ENCODE measurements around the gene CMSS1.

CMSS1 gene

DNA sequence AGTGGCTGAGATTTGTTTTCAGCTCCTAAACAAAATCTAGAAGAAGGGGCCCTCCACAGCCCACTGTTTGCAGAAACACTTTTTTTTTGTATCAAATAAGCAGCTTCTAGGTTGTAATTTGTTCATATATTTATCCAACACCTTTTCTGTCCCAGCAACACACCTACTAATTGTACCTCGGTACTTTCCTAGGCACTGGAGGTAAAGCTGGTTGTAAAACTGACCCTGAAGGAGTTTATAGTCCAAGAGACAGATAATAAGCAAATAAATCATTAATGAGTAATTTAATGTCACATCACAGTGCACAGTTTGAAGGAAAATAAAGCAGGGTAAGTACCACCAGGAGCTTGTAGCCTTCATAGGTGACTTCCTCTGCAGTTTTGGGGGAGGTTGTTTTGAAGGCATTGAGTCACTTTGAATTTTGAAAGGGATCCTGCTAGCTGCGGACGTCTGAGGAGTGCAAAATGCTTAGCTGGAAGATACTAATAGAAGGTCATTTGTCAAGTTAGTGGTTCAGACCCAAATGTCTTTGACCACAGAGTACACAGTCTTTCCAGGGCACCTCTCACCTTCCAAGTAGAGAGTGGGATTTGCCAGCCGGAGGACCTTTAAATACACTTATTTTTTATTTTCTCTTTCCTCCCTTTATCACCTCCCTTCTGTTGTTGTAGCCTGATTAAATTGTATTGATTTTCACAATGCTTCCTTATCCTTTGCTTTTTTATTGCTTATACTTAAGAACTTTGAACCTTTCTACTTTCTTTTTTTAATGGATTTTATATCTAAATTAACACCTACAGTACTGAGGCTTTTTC lies 53.8 kb downstream of the CMSS1 start:
- TF ChIP-seq, protein P1, sequence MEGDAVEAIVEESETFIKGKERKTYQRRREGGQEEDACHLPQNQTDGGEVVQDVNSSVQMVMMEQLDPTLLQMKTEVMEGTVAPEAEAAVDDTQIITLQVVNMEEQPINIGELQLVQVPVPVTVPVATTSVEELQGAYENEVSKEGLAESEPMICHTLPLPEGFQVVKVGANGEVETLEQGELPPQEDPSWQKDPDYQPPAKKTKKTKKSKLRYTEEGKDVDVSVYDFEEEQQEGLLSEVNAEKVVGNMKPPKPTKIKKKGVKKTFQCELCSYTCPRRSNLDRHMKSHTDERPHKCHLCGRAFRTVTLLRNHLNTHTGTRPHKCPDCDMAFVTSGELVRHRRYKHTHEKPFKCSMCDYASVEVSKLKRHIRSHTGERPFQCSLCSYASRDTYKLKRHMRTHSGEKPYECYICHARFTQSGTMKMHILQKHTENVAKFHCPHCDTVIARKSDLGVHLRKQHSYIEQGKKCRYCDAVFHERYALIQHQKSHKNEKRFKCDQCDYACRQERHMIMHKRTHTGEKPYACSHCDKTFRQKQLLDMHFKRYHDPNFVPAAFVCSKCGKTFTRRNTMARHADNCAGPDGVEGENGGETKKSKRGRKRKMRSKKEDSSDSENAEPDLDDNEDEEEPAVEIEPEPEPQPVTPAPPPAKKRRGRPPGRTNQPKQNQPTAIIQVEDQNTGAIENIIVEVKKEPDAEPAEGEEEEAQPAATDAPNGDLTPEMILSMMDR (IDR thresholded peaks at IDR 0.05), result no peak
- H3K27ac ChIP-seq, result peak overlapping the region; percentile 95 to 98
- no peak for DNase-seq (ENCODE audit: low spot score)
- peak overlapping the region; percentile 78 for H3K4me3 ChIP-seq

DNA sequence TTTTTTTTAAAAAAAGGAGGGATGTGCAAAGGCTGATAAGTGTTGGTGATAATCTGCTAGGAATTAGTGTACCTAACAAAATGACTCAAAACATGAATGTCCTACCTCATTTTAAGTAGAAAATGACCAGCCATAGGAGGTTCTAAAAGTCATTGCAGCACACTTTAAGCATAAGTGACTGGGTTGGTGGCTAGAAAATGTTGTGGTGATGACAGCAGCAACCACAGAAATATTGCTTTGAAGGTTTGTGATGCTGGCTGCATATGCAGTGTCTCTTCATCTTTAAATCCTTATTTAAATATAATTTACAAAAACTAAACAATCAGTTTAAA lies 55.2 kb downstream of the CMSS1 start:
- no peak for DNase-seq (ENCODE audit: low spot score)
- Histone ChIP-seq H3K27ac (peak overlapping the region; percentile 95 to 98), H3K4me3 (peak overlapping the region; percentile 78)
- TF ChIP-seq, protein P1 (IDR thresholded peaks at IDR 0.05), result no peak

DNA sequence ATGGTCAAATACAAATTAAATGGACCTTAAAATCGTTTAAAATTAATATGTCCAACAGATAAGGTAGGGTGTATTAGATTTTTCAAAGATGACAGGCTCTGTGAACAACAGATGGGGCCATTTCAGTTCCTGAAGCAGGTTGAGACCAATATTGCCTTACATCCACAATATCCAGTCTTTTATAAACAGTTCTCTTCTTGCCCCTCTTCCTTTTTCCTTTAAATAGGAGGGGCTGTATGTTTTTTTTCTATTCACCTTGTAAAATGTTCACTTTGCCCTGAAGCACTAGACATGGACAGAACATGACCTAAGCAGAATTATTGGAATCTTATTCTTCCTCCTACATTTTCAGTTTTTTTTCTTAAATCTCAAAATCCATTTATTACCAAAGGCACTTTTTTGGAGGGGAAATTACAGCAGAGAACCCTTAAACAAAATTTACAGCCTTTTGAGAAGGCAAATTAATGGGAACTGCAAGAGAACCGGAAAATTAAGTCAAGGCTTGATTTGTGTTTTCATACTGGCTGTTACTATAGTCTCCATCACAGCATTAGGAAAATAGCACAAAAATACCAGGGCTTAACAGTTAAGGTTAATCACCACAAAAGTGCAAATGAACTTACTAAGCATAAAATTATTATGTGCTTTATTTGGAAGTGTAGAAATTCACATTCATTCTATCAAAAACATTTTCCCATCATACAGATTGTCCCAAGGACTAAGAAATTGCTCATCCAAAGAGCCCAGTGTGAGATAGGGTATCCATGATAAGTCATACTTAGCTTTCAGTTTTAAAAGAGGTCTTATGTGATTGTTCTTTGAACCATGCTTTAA lies 55.8 kb downstream of the CMSS1 start:
- peak overlapping the region; percentile 95 to 98 for H3K27ac ChIP-seq
- peak overlapping the region; percentile 78 for H3K4me3 ChIP-seq
- TF ChIP-seq, protein P1 (IDR thresholded peaks at IDR 0.05), result no peak
- DNase-seq (ENCODE audit: low spot score), result no peak

DNA sequence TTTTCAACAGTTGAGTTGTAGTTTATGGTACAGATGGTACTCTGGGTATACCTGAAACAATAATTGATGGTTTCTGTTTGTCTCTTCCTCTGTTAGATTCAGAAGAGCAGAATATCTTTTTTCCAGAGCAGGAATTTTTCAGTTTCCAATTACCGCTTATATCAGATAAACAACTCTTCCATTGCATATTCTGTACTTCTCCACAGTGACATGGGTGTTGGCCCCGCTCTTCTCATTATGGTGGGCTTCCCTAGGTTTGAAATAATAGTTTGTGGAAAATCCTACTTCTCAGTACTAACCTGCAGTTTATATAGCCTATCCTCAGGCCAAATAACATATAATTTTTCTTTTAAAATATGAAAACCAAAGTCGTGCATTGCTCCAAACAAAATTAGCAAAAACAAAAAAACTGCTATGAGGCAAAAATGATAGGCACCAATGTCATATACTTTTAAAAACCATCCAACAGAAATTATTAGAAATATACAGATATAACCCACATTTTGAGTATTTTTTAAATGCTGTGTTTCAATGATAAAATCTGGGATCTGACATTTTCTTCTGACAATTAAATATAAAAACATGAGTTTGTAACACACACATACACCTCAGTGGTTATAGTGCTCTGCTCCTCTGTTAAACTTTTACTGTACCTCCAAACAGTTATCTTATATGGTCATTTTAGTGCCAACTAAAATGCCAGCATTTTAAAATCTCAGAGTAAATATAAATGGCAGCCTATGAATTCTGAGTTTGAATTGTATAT lies 56.8 kb downstream of the CMSS1 start:
- TF ChIP-seq, protein P1 (IDR thresholded peaks at IDR 0.05), result no peak
- Histone ChIP-seq H3K4me3 (peak overlapping the region; percentile 78), H3K27ac (peak overlapping the region; percentile 95 to 98)
- DNase-seq (ENCODE audit: low spot score), result no peak

DNA sequence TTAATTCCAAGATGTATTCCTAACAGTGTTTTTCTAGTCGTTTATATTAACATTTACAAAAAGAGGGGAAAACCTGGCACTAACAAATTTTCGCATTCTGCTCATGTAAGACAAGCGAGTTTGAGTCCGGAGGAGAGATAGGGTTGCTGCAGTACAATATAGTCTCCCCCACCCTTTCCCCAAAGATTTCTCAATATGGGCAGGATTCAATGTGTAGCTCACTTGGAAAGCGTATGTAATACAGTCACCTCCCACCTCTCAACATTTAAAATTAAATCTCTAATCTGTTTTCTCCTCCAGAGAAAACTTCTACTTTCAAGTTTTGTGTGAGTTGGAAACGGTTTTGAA lies 57.9 kb downstream of the CMSS1 start:
- H3K27ac ChIP-seq, result peak overlapping the region; percentile 95 to 98
- TF ChIP-seq, protein P1 (IDR thresholded peaks at IDR 0.05), result no peak
- peak overlapping the region; percentile 78 for H3K4me3 ChIP-seq
- DNase-seq (ENCODE audit: low spot score), result no peak

DNA sequence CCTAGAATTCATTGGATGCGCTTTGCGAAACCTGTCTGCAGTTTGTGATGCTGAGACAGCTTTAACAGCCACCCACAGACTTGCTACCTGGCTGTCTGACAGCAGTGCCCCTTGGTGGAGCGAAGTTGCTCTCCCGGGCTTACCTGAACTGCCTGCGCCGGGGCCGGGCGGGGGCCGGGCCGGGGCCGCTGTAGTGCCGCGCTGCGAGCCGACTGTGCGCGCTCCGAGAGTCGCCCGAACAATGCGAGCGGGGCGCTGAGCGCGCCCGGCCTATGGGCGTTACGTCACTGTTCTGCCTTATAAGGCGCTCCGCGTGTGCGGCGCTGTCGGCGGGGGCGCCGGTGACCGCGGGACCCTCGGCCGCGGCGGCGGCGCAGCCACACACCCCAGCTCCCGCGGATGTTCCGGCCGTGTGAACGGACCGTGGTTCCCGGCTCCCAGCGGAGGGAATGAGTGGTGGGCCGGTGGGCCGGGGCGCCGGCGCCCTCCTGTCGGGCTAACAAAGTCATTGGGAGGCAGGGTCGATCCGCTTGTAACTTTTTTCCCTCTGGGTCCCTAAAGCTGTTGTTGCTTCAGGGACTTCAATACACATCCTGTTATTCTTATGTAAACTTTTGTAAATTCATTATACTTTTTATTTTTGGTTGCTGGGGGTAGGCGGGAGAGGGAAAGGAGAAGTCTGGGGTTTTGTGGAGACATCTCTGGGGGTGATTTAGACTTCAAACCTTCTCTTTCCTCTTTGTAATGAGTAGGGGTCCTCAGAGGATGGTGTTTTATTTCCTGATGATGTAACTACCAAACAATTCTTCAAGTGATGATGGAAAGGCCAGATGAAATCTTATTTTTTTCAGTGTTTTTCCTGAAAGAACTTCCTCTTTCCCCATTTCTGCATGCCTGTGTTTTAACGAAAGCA lies 58.5 kb downstream of the CMSS1 start:
- Histone ChIP-seq H3K4me3 (peak overlapping the region; percentile 78), H3K27ac (peak overlapping the region; percentile 95 to 98)
- peak; percentile 89 for DNase-seq (ENCODE audit: low spot score)
- TF ChIP-seq, protein P1 (IDR thresholded peaks at IDR 0.05), result peak; percentile 13
